ENCODE results near the gene RNF217.
"Not testable (repeated sequence)": the region's sequence is repeated elsewhere in the genome, so short reads cannot be mapped to it uniquely, and the experiment has no call there.

Gene RNF217

DNA sequence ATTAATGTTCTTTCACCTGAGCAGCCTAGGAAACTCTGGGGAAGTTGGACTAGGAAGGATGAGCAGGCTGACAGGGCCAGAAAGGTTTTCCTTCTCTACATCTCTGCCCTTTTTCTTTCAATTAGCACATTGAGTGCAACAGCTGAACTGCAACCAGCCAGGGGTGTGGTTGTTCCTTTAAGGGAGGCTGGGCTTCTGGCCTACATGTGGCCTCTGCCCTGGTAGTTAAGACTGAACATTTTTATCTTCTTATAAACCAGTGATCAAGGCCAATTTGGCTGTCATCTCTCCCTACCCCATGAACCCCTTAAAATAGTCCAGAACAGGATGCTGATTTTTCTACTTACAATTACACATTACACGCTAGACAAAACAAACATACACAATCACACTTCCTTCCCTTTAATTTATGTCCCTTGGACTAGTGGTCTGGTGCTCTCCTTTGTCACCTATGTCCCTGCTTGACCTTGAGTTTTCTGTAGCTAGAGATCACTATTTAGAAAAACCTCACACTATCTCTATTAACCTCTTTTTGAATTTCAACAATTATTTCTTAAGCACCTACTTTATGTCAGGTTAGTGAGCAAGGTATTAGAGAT lies 60.3 kb downstream of the RNF217 start:
- DNase-seq (ENCODE audit: insufficient read length) (no peak), FAIRE-seq (no peak)
- TF ChIP-seq POLR2A (IDR thresholded peaks at IDR 0.05; ENCODE audit: low read depth, low read length) (no peak), POLR2AphosphoS5 (IDR thresholded peaks at IDR 0.05; ENCODE audit: low read depth, low read length) (no peak), TAF1 (IDR thresholded peaks at IDR 0.05; ENCODE audit: borderline replicate concordance, low read depth, low read length) (no peak)

DNA sequence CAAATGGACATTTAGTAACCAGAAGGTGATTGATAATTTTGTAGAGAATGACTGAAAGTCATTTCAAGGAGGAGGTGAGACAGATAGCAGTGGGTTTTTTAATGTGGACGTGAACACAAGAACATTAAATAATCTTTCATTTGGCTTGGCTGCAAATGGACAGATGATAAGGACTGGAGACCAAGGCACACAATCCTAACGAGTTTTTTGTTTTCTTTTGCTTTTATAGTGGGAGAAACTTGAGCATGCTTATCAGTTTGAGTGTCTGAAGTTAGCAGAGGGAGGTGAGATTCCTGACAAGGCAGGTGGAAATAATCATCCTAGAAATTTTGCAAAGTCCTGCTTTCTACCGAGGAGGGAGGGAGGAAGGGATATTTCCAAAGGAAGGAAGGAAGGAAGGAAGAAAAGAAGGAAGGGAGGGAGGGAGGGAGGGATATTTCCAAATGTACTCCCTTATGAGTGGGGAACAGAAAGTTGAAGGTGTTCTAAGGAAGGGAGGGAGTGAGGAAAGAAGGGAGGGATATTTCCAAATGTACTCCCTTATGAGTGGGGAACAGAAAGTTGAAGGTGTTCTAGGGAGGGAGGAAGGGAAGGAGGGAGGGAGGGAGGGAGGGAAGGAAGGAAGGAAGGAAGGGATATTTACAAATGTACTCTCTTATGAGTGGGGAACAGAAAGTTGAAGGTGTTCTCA lies 63.1 kb downstream of the RNF217 start:
- DNase-seq (ENCODE audit: insufficient read length) (no peak), FAIRE-seq (no peak)
- TF ChIP-seq POLR2A (IDR thresholded peaks at IDR 0.05; ENCODE audit: low read depth, low read length), result no peak
- TF ChIP-seq POLR2AphosphoS5 (IDR thresholded peaks at IDR 0.05; ENCODE audit: low read depth, low read length), result no peak
- TF ChIP-seq TAF1 (IDR thresholded peaks at IDR 0.05; ENCODE audit: borderline replicate concordance, low read depth, low read length), result no peak

DNA sequence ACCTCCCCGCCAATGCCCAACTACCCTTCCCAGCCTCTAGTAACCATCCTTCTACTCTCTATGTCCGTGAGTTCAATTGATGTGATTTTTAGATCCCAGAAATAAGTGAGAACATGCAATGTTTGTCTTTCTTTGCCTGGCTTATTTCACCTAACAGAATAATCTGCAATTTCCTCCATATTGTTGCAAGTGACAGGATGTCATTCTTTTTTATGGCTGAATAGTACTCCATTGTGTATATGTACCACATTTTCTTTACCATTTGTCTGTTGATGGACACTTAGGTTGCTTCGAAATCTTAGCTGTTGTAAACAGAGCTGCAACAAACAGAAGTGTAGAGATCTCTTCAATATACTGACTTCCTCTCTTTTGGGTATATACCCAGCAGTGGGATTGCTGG lies 65.0 kb downstream of the RNF217 start:
- no peak for FAIRE-seq
- DNase-seq (ENCODE audit: insufficient read length), result no peak
- TF ChIP-seq POLR2A (IDR thresholded peaks at IDR 0.05; ENCODE audit: low read depth, low read length), result no peak
- TF ChIP-seq TAF1 (IDR thresholded peaks at IDR 0.05; ENCODE audit: borderline replicate concordance, low read depth, low read length), result no peak
- no peak for TF ChIP-seq POLR2AphosphoS5 (IDR thresholded peaks at IDR 0.05; ENCODE audit: low read depth, low read length)

DNA sequence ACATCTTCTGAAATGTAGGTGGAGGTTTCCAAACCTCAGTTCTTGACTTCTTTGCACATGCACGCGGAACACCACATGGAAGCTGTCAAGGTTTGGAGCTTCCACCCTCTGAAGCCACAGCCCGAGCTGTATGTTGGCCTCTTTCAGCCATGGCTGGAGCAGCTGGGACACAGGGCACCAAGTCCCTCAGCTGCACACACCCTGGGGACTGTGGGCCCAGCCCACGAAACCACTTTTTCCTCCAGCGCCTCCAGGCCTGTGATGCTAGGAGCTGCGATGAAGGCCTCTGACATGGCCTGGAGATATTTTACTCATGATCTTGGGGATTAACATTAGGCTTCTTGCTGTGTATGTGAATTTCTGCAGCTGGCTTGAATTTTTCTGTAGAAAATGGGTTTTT lies 68.7 kb downstream of the RNF217 start:
- TF ChIP-seq POLR2AphosphoS5 (IDR thresholded peaks at IDR 0.05; ENCODE audit: low read depth, low read length) (no peak), POLR2A (IDR thresholded peaks at IDR 0.05; ENCODE audit: low read depth, low read length) (no peak), TAF1 (IDR thresholded peaks at IDR 0.05; ENCODE audit: borderline replicate concordance, low read depth, low read length) (no peak)

DNA sequence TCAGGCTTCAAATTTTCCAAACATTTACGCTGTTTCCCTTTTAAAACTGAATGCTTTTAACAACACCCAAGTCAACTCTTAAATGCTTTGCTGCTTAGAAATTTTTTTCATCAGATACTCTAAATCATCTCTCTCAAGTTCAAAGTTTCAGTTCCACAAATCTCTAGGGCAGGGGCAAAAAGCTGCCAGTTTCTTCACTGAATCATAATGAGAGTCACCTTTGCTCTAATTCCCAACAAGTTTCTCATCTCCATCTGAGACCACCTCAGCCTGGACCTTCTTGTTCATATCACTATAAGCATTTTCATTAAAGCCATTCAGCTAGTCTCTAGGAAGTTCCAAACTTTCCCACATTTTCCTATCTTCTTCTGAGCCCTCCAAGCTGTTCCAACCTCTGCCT lies 69.1 kb downstream of the RNF217 start:
- no peak for DNase-seq (ENCODE audit: insufficient read length)
- TF ChIP-seq POLR2A (IDR thresholded peaks at IDR 0.05; ENCODE audit: low read depth, low read length) (no peak), POLR2AphosphoS5 (IDR thresholded peaks at IDR 0.05; ENCODE audit: low read depth, low read length) (no peak), TAF1 (IDR thresholded peaks at IDR 0.05; ENCODE audit: borderline replicate concordance, low read depth, low read length) (no peak)
- FAIRE-seq, result no peak

More for the DNA sequence above, 68.7 kb downstream of the RNF217 start:
- no peak for DNase-seq (ENCODE audit: insufficient read length)
- no peak for FAIRE-seq

DNA sequence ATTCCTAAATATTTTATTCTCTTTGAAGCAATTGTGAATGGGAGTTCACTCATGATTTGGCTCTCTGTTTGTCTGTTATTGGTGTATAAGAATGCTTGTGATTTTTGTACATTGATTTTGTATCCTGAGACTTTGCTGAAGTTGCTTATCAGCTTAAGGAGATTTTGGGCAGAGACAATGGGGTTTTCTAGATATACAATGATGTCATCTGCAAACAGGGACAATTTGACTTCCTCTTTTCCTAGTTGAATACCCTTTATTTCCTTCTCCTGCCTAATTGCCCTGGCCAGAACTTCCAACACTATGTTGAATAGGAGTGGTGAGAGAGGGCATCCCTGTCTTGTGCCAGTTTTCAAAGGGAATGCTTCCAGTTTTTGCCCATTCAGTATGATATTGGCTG lies 72.7 kb downstream of the RNF217 start:
- not testable (repeated sequence) for DNase-seq (ENCODE audit: insufficient read length); FAIRE-seq

DNA sequence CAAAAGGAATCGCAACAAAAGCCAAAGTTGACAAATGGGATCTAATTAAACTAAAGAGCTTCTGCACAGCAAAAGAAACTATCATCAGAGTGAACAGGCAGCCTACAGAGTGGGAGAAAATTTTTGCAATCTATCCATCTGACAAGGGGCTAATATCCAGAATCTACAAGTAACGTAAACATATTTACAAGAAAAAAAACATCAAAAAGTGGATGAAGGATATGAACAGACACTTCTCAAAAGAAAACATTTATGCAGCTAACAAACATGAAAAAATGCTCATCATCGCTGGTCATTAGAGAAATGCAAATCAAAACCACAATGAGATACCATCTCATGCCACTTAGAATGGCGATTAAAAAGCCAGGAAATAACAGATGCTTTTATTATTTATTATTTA lies 74.2 kb downstream of the RNF217 start:
- not testable (repeated sequence) for DNase-seq (ENCODE audit: insufficient read length); FAIRE-seq

DNA sequence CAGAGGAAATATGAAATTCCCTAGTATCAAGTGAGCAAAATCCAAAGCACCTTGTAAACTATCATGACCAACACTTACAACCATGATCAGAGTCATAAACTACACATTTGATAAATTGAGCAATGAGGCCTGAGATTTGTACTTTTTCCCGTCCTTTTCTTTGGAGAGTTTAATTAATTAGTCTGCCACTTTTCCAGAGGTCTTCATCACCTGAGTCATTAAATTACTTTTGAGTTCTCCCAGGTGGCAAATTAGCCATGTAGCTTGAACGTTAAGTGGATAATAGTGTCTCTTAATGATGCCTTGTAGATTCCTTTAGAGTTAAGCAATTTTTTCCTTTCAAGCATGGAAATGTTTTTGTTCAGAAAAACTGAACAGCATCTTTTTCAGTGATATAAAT lies 75.6 kb downstream of the RNF217 start:
- FAIRE-seq, result no peak
- no peak for DNase-seq (ENCODE audit: insufficient read length)
- TF ChIP-seq POLR2AphosphoS5 (IDR thresholded peaks at IDR 0.05; ENCODE audit: low read depth, low read length), result no peak
- TF ChIP-seq TAF1 (IDR thresholded peaks at IDR 0.05; ENCODE audit: borderline replicate concordance, low read depth, low read length), result no peak
- no peak for TF ChIP-seq POLR2A (IDR thresholded peaks at IDR 0.05; ENCODE audit: low read depth, low read length)

DNA sequence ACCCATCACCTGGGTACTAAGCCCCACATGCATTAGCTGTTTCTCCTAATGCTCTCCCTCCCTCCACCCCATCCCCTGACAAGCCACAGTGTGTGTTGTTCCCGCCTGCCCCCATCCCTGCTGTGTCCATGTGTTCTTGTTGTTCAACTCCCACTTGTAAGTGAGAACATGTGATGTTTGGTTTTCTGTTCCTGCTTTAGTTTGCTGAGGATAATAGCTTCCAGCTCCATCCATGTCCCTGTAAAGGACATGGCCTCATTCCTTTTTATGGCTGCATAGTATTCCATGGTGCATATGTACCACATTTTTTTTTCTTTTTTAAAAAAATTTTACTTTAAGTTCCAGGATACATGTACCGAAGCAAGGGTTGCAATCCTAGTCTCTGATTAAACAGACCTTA lies 76.7 kb downstream of the RNF217 start:
- FAIRE-seq, result no peak
- TF ChIP-seq TAF1 (IDR thresholded peaks at IDR 0.05; ENCODE audit: borderline replicate concordance, low read depth, low read length), result no peak
- no peak for TF ChIP-seq POLR2AphosphoS5 (IDR thresholded peaks at IDR 0.05; ENCODE audit: low read depth, low read length)
- no peak for TF ChIP-seq POLR2A (IDR thresholded peaks at IDR 0.05; ENCODE audit: low read depth, low read length)
- DNase-seq (ENCODE audit: insufficient read length), result no peak

DNA sequence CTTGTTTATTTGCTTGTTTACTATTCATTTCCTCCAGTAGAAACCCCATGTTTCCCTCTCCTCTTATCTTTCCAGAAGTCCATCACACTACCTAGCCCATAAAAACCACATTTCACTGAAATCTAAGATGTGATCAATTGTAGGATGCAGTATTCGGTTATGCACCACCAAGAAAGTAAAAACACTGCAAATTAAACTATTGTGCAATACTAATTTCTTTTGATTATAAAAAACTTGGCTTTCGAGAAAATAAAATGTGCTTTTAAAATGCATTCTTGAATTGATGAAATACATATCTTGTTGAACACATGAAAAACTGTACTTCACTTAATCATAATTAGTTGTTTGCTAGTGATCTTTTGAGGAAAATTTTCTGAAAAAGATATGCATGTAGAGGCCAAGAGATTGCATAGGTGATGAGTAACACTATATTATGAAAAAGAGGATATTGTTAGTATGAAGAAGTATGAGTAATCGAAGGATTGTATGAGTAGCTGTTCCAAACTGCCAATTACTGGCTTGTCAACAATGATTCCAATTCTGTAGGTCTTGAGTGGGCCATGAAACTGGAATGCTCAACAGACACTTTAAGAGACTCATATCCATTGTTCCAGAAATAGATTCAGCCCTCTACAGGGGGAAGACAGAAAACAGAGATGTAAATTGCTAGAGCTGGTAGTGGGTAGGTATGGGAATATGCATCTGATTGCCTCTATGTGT lies 79.7 kb downstream of the RNF217 start:
- TF ChIP-seq POLR2AphosphoS5 (IDR thresholded peaks at IDR 0.05; ENCODE audit: low read depth, low read length) (no peak), TAF1 (IDR thresholded peaks at IDR 0.05; ENCODE audit: borderline replicate concordance, low read depth, low read length) (no peak), POLR2A (IDR thresholded peaks at IDR 0.05; ENCODE audit: low read depth, low read length) (no peak)
- no peak for FAIRE-seq
- no peak for DNase-seq (ENCODE audit: insufficient read length)

DNA sequence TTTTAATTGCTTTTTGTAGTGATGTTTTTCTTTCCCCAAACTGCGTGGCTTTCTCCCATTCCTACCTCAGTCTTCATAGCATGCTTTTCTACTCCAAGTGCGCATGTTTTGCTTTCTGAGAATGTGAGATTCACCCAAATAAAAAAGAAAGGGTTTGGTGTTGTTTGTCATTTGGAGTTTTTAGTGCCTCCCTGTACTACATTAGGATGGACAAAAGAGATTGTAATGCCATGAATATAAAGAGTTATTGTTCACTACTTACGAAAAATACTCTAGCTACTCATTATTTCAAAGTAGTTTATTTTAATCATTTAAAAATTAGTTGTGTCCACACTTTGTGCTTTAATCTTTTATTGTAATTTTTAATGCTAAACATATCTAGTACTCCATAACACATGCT lies 81.8 kb downstream of the RNF217 start:
- TF ChIP-seq POLR2A (IDR thresholded peaks at IDR 0.05; ENCODE audit: low read depth, low read length) (no peak), POLR2AphosphoS5 (IDR thresholded peaks at IDR 0.05; ENCODE audit: low read depth, low read length) (no peak), TAF1 (IDR thresholded peaks at IDR 0.05; ENCODE audit: borderline replicate concordance, low read depth, low read length) (no peak)
- no peak for DNase-seq (ENCODE audit: insufficient read length)
- FAIRE-seq, result no peak

DNA sequence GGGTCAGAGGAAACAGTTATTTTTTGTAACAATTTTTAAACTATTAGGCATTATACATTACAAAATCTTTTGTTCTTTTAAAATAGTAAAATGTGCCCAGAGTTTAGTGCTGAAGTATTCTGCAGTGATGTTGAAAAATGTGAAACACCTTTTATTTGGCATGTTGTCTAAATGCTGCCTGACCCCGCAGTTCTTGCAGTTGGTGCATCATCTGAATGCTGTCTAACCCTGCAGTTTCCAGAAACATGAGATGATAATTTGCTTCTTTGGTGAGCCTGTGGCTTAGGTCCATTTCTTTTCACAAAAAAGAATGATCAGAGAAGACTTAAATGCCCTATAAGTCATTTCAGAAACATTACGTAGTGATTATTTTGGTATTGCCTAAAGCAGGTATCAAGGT lies 82.4 kb downstream of the RNF217 start:
- no peak for DNase-seq (ENCODE audit: insufficient read length)
- FAIRE-seq, result no peak
- TF ChIP-seq TAF1 (IDR thresholded peaks at IDR 0.05; ENCODE audit: borderline replicate concordance, low read depth, low read length) (no peak), POLR2AphosphoS5 (IDR thresholded peaks at IDR 0.05; ENCODE audit: low read depth, low read length) (no peak), POLR2A (IDR thresholded peaks at IDR 0.05; ENCODE audit: low read depth, low read length) (no peak)

All from GM12892 (cell line).